HG02678 (cell line): ENCODE data around the gene TRIM47.

ENCODE experiments used
- ATAC-seq: cut with Tn5 transposase; IDR thresholded peaks from one replicate; pipeline ENCODE4 v1.9.1; 2021; ENCODE audit warnings: mild to moderate bottlenecking, moderate library complexity; ENCODE audit not compliant: unreplicated experiment

Gene TRIM47

GRCh38 chr17:75878174-75878998, at the start of gene TRIM47:
Gene TRIM47, minus strand, starts transcription at chr17:75878581. Its CDS starts 33 bp downstream, at chr17:75878548.
- no peak for ATAC-seq

- no peak for ATAC-seq
Observed at GRCh38 chr17:75927286-75927922, 49.0 kb upstream of the TRIM47 start.

- no peak for ATAC-seq
Observed at GRCh38 chr17:75926456-75926855, 48.1 kb upstream of the TRIM47 start.

GRCh38 chr17:75925912-75926311, 47.5 kb upstream of the TRIM47 start:
- no peak for ATAC-seq

GRCh38 chr17:75925103-75925502, 46.7 kb upstream of the TRIM47 start:
- no peak for ATAC-seq

GRCh38 chr17:75922963-75923874, 44.8 kb upstream of the TRIM47 start:
- ATAC-seq: no peak

- no peak for ATAC-seq
Observed at GRCh38 chr17:75922173-75922961, 44.0 kb upstream of the TRIM47 start.

GRCh38 chr17:75921596-75921995, 43.2 kb upstream of the TRIM47 start:
- ATAC-seq: no peak

- ATAC-seq: no peak
Observed at GRCh38 chr17:75920045-75920560, 41.7 kb upstream of the TRIM47 start.

GRCh38 chr17:75919611-75920010, 41.2 kb upstream of the TRIM47 start:
- no peak for ATAC-seq

- ATAC-seq: no peak
Observed at GRCh38 chr17:75917917-75918445, 39.6 kb upstream of the TRIM47 start.

- ATAC-seq: no peak
Observed at GRCh38 chr17:75917141-75917916, 38.9 kb upstream of the TRIM47 start.

GRCh38 chr17:75915268-75915667, 36.9 kb upstream of the TRIM47 start:
- no peak for ATAC-seq

- no peak for ATAC-seq
Observed at GRCh38 chr17:75914643-75915267, 36.4 kb upstream of the TRIM47 start.

GRCh38 chr17:75913537-75914210, 35.3 kb upstream of the TRIM47 start:
- ATAC-seq: no peak

- ATAC-seq: no peak
Observed at GRCh38 chr17:75910699-75911098, 32.3 kb upstream of the TRIM47 start.

GRCh38 chr17:75909812-75910274, 31.5 kb upstream of the TRIM47 start:
- no peak for ATAC-seq
